SK-N-SH (cell line): ENCODE data around the gene PANK3. TPM values are rescaled to one million over a fixed set of nuclear protein-coding genes. Genes with fewer than 3 reads are reported as not detected.

Source experiments
- CTCF ChIA-PET: fragments of 300-600, 350-600 bp; formaldehyde crosslinking; extraction: SDS; loops from one replicate; lab custom pipeline; 2021; lab: Yijun Ruan, JAX
- POLR2A ChIA-PET: fragments of 350-600 bp; sonication (Branson Sonifier 250); formaldehyde crosslinking; extraction: SDS; loops from one replicate; lab custom pipeline; 2020; ENCODE audit warnings: antibody characterized with exemption, inconsistent platforms; lab: Yijun Ruan, JAX
- DNase-seq: peaks from one replicate; pipeline ENCODE4 v3.0.0; 2012
- H2AFZ ChIP-seq: fragments of 200-600 bp; sonication (generic); 2 replicates; pipeline ENCODE4 v1.8.1; 2016; ENCODE audit warnings: antibody characterized with exemption, mild to moderate bottlenecking, low read depth
- H3F3A ChIP-seq: fragments of 200-600 bp; sonication (generic); replicated peaks from 2 replicates; pipeline ENCODE3; 2016; ENCODE audit warnings: antibody characterized with exemption, mild to moderate bottlenecking; ENCODE audit not compliant: insufficient read depth
- H3K27ac ChIP-seq, 2 experiments: fragments of 200-500 bp in 1 of 2; fragments of 200-600 bp in 1 of 2; sonication (Bioruptor generic) in 1 of 2; sonication (generic), shearing (Covaris generic) in 1 of 2; 2 replicates each; pipeline versions ENCODE4 v1.5.1 to v1.6.1; 2014 to 2016; ENCODE audit warnings: low read depth in 2 of 2, inconsistent platforms in 1 of 2, low read length in 1 of 2, mild to moderate bottlenecking in 1 of 2, mixed read lengths in 1 of 2
- H3K27me3 ChIP-seq: fragments of 200-600 bp; sonication (generic), shearing (Covaris generic); 2 replicates; pipeline ENCODE4 v1.6.1; 2016; ENCODE audit warnings: mixed run types; ENCODE audit not compliant: insufficient read depth
- H3K36me3 ChIP-seq, 2 experiments: fragments of 200-500 bp in 1 of 2; fragments of 200-600 bp in 1 of 2; sonication (Bioruptor generic) in 1 of 2; sonication (generic) in 1 of 2; replicated peaks in 1 of 2; 2 replicates each; pipeline versions ENCODE3 to v1.5.1; 2014 to 2016; ENCODE audit warnings: low read length in 1 of 2, mild to moderate bottlenecking in 1 of 2; ENCODE audit not compliant: insufficient read depth in 2 of 2, control insufficient read depth in 1 of 2
- H3K4me1 ChIP-seq, 2 experiments: fragments of 200-500 bp in 1 of 2; fragments of 200-600 bp in 1 of 2; sonication (Bioruptor generic) in 1 of 2; sonication (generic), shearing (Covaris generic) in 1 of 2; 2 replicates each; pipeline versions ENCODE4 v1.5.1 to v1.6.1; 2014 to 2016; ENCODE audit warnings: low read depth in 1 of 2, low read length in 1 of 2, mixed run types in 1 of 2; ENCODE audit not compliant: insufficient read depth in 2 of 2, control insufficient read depth in 1 of 2
- H3K4me2 ChIP-seq: fragments of 200-600 bp; sonication (generic), shearing (Covaris generic); 2 replicates; pipeline ENCODE4 v1.6.1; 2017; ENCODE audit warnings: mixed run types
- H3K4me3 ChIP-seq, 2 experiments: fragments of 200-500 bp in 1 of 2; fragments of 200-600 bp in 1 of 2; sonication (Bioruptor generic) in 1 of 2; sonication (generic), shearing (Covaris generic) in 1 of 2; 2 replicates each; pipeline versions ENCODE4 v1.5.1 to v1.8.1; 2014 to 2016; ENCODE audit warnings: low read depth in 2 of 2, inconsistent platforms in 1 of 2, low read length in 1 of 2, mild to moderate bottlenecking in 1 of 2, mixed read lengths in 1 of 2, moderate library complexity in 1 of 2
- H3K79me2 ChIP-seq: fragments of 200-600 bp; sonication (generic); 2 replicates; pipeline ENCODE4 v1.8.1; 2017; ENCODE audit warnings: mild to moderate bottlenecking; ENCODE audit not compliant: insufficient read depth
- H3K9ac ChIP-seq: fragments of 200-600 bp; sonication (generic); 2 replicates; pipeline ENCODE4 v1.6.1; 2017; ENCODE audit warnings: mixed run types
- H3K9me2 ChIP-seq: fragments of 200-600 bp; sonication (generic); 2 replicates; pipeline ENCODE4 v1.6.1; 2017; ENCODE audit warnings: mixed run types
- H3K9me3 ChIP-seq: fragments of 200-600 bp; sonication (generic); 2 replicates; pipeline ENCODE4 v1.6.1; 2017; ENCODE audit warnings: mixed run types, mild to moderate bottlenecking, moderate library complexity
- H4K20me1 ChIP-seq: fragments of 200-600 bp; sonication (generic); 2 replicates; pipeline ENCODE4 v1.6.1; 2017; ENCODE audit warnings: mild to moderate bottlenecking, mixed run types; ENCODE audit not compliant: insufficient read depth
- CTCF ChIP-seq: fragments of 200-600 bp; sonication (generic); IDR thresholded peaks from 2 replicates; pipeline ENCODE4 v1.6.1; 2017; ENCODE audit warnings: antibody characterized with exemption, mild to moderate bottlenecking, moderate library complexity
- ELF1 ChIP-seq: IDR thresholded peaks from 2 replicates; pipeline ENCODE4 v1.4.0; 2012
- EZH2phosphoT487 ChIP-seq: fragments of 200-600 bp; sonication (generic); IDR thresholded peaks from 2 replicates; pipeline ENCODE4 v1.6.1; 2017; ENCODE audit warnings: low read depth, mixed run types, mild to moderate bottlenecking, antibody characterized with exemption, moderate library complexity, borderline replicate concordance
- FOXJ3 ChIP-seq: sonication (generic); formaldehyde crosslinking; IDR thresholded peaks from 2 replicates; pipeline ENCODE4 v1.5.1; 2020; ENCODE audit warnings: mild to moderate bottlenecking, missing genetic modification reagents
- JUND ChIP-seq: IDR thresholded peaks from 2 replicates; pipeline ENCODE4 v1.4.0; 2012
- MXI1 ChIP-seq: IDR thresholded peaks from 2 replicates; pipeline ENCODE4 v1.6.1; 2012; ENCODE audit warnings: mild to moderate bottlenecking, low read depth, low read length, improper control_type of control experiment
- NFIC ChIP-seq: IDR thresholded peaks from 2 replicates; pipeline ENCODE4 v1.4.0; 2012; ENCODE audit warnings: borderline replicate concordance
- NRF1 ChIP-seq: IDR thresholded peaks from 2 replicates; pipeline ENCODE4 v1.6.1; 2012; ENCODE audit warnings: low read depth, mild to moderate bottlenecking, low read length
- POLR2AphosphoS5 ChIP-seq: IDR thresholded peaks from 2 replicates; pipeline ENCODE4 v1.6.1; 2012; ENCODE audit warnings: low read depth, low read length
- REST ChIP-seq: IDR thresholded peaks from 2 replicates; pipeline ENCODE4 v1.6.1; 2012; ENCODE audit warnings: mild to moderate bottlenecking, low read depth, low read length, moderate library complexity
- SIN3A ChIP-seq: IDR thresholded peaks from 2 replicates; pipeline ENCODE4 v1.6.1; 2012; ENCODE audit warnings: low read depth, mild to moderate bottlenecking, low read length, moderate library complexity, borderline replicate concordance
- TCF12 ChIP-seq: IDR thresholded peaks from 2 replicates; pipeline ENCODE4 v1.4.0; 2012
- USF2 ChIP-seq: fragments of 150-350 bp; IDR thresholded peaks from 2 replicates; pipeline ENCODE4 v1.6.1; 2017; ENCODE audit warnings: antibody characterized with exemption, low read length, low read depth, borderline replicate concordance
- YY1 ChIP-seq: IDR thresholded peaks from 2 replicates; pipeline ENCODE4 v1.4.0; 2012; ENCODE audit warnings: low read depth, mild to moderate bottlenecking
- ZBTB33 ChIP-seq: IDR thresholded peaks from 2 replicates; pipeline ENCODE4 v1.4.0; 2012; ENCODE audit warnings: low read depth, borderline replicate concordance
- WGBS: methylation state at CpG from one replicate; pipeline ENCODE4 v1.1.6; 2017; ENCODE audit warnings: low lambda C conversion rate; 5-methylcytosine and 5-hydroxymethylcytosine counted together
- polyA plus RNA-seq, 3 experiments: library from polyadenylated mRNA; depleted of rRNA; stranded (reverse); fragments of >200 nt; gene quantifications; 2 replicates each; pipeline ENCODE4 v1.2.3, GENCODE V29; 2012

PANK3 gene
- polyA plus RNA-seq, 1 of the 3 experiments (the other 2 are of a cell fraction) = 6.1 TPM

- no peaks in the 10 kb centered on the region for H3K9me2 ChIP-seq
- H3F3A ChIP-seq = no peaks in the 10 kb centered on the region
- ChIA-PET POLR2A (no interaction called here), CTCF (interaction anchor here (0.7 kb wide), 1 partner anchor 41 kb away, joined by 3 read pairs; no protein-coding TSS in a partner anchor)
- no peaks in the 10 kb centered on the region for H4K20me1 ChIP-seq
- WGBS = 87% methylated on average over 2 of the region's 2 CpGs
- H3K79me2 ChIP-seq = no peaks in the 10 kb centered on the region
- no peak for TF ChIP-seq POLR2AphosphoS5
- no peak for TF ChIP-seq NFIC
- TF ChIP-seq CTCF = no peak
- TF ChIP-seq FOXJ3 (CRISPR knock-in tag) = no peak
- no peak for TF ChIP-seq NRF1
- TF ChIP-seq ZBTB33 = no peak
- TF ChIP-seq TCF12 = no peak
- TF ChIP-seq YY1 = no peak
- no peak for TF ChIP-seq REST
- no peak for TF ChIP-seq JUND
- no peak for TF ChIP-seq EZH2phosphoT487
- TF ChIP-seq USF2 = no peak
- TF ChIP-seq MXI1 = no peak
- no peak for TF ChIP-seq SIN3A
- TF ChIP-seq ELF1 = no peak
- H3K27ac ChIP-seq = no peak overlapping the region
- H3K27me3 ChIP-seq = no peaks in the 10 kb centered on the region
- H3K4me1 ChIP-seq = no peaks in the 10 kb centered on the region
- DNase-seq = no peak
- no peak overlapping the region for H2AFZ ChIP-seq
- H3K4me3 ChIP-seq = no peak overlapping the region
- no peaks in the 10 kb centered on the region for H3K9me3 ChIP-seq
- H3K9ac ChIP-seq = no peak overlapping the region
- H3K4me2 ChIP-seq = no peak overlapping the region
- H3K36me3 ChIP-seq = no peaks in the 10 kb centered on the region
Measured at GRCh38 chr5:168612996-168613395, 33.8 kb upstream of the PANK3 start.
